NB4 (cell line): ENCODE measurements around the gene B4GALT1.

ENCODE experiments used
- TF ChIP-seq, protein P1 (sequence below): IDR thresholded peaks from one replicate; pipeline ENCODE4 v1.5.1; 2012; ENCODE audit warnings: low read depth, low read length
- TF ChIP-seq, protein P2 (sequence below): IDR thresholded peaks from 2 replicates; pipeline ENCODE4 v1.6.1; 2011; ENCODE audit warnings: low read depth, low read length

DNA sequence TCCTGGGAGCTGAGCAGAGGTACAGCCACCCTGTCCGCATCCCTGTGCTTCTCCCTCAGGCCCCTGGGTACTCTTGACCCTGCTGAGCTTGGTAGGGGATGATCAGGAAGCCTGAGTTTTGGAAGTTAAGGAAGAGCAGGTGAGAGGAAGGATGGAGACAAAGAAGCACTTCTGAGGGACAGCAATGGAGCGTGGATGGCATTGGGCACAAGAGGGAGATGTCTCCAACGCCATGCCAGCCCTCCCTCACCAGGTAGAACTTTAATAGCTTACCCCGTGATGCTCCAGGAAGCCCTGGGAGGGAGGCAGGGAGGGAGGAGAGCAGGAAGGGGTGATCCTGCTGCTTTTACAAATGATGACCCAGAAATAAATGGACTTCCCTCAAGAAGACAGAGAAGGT, 60.8 kb downstream of the B4GALT1 start:
- TF ChIP-seq, protein P1, sequence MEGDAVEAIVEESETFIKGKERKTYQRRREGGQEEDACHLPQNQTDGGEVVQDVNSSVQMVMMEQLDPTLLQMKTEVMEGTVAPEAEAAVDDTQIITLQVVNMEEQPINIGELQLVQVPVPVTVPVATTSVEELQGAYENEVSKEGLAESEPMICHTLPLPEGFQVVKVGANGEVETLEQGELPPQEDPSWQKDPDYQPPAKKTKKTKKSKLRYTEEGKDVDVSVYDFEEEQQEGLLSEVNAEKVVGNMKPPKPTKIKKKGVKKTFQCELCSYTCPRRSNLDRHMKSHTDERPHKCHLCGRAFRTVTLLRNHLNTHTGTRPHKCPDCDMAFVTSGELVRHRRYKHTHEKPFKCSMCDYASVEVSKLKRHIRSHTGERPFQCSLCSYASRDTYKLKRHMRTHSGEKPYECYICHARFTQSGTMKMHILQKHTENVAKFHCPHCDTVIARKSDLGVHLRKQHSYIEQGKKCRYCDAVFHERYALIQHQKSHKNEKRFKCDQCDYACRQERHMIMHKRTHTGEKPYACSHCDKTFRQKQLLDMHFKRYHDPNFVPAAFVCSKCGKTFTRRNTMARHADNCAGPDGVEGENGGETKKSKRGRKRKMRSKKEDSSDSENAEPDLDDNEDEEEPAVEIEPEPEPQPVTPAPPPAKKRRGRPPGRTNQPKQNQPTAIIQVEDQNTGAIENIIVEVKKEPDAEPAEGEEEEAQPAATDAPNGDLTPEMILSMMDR: no peak
- TF ChIP-seq, protein P2, sequence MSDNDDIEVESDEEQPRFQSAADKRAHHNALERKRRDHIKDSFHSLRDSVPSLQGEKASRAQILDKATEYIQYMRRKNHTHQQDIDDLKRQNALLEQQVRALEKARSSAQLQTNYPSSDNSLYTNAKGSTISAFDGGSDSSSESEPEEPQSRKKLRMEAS: no peak
